ENCODE measurements around the gene ZNRF1. TPM values are rescaled to one million over a fixed set of nuclear protein-coding genes. Genes with fewer than 3 reads are reported as not detected.

Gene ZNRF1
- total and polyA plus RNA-seq, 2 donors = 13.4 to 22.0 TPM

Other genes starting within 250 kb of the ZNRF1 start
- gene FA2H, start 224.2 kb upstream of the ZNRF1 start, total RNA-seq = 0.26 TPM
- gene FA2H, start 224.2 kb upstream of the ZNRF1 start, polyA plus RNA-seq = 2.7 TPM
- gene WDR59, start 13.9 kb upstream of the ZNRF1 start, total RNA-seq = 28.7 TPM
- 22.1 TPM for gene WDR59, start 13.9 kb upstream of the ZNRF1 start, polyA plus RNA-seq
- gene LDHD, start 117.8 kb downstream of the ZNRF1 start, total RNA-seq = 1.5 TPM
- gene LDHD, start 117.8 kb downstream of the ZNRF1 start, polyA plus RNA-seq = 4.6 TPM
- gene ZFP1, start 149.5 kb downstream of the ZNRF1 start, total RNA-seq = 34.0 TPM
- 10.6 TPM for gene ZFP1, start 149.5 kb downstream of the ZNRF1 start, polyA plus RNA-seq
- gene CTRB2, start 208.1 kb downstream of the ZNRF1 start, total RNA-seq = not detected
- gene CTRB2, start 208.1 kb downstream of the ZNRF1 start, polyA plus RNA-seq = 2.6 TPM
- gene CTRB1, start 220.0 kb downstream of the ZNRF1 start, total RNA-seq = not detected
- gene CTRB1, start 220.0 kb downstream of the ZNRF1 start, polyA plus RNA-seq = 1.6 TPM

Data from urinary bladder (tissue), 2 donors.